Measurements from ENCODE around the gene PGR.
A peak's percentile ranks its signal among the peaks of the same experiment; 100 is the strongest.

PGR gene

DNA sequence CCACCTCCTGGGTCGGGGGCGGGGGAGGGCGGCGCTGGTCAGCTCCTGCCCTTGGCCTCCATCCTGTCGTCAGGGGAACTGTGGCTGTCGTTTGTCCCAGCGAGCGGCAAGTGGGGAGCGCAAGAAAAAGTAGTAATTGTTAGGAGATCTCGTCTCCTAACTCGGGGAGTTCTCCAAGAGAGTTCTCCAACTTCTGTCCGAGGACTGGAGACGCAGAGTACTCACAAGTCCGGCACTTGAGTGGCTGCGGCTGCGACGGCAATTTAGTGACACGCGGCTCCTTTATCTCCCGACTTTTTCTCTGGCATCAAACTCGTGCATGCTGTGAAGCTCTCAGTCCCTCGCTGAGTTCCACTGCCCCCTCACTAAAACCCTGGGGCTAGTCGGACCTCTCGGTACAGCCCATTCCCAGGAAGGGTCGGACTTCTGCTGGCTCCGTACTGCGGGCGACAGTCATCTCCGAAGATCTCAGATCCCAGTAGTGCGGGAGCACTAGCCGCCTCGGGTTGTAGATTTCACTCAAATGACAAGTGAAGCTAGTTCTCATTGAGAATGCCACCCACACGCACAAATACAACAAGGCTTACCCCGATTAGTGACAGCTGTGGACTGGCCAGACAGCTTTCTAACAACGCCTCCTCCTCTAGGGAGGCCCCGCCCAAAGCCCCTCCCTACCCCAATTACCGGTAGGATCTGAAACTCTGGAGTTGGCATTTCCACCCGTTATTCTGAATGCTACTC, at the start of gene PGR:
PGR (minus strand) TSS at position 611 of the 741 bp plus-strand sequence. CDS start 743 bp downstream, outside the sequence.
- no peak for DNase-seq

- DNase-seq, result no peak
Measured at GRCh38 chr11:101176381-101176780, 46.8 kb upstream of the PGR start.

DNA sequence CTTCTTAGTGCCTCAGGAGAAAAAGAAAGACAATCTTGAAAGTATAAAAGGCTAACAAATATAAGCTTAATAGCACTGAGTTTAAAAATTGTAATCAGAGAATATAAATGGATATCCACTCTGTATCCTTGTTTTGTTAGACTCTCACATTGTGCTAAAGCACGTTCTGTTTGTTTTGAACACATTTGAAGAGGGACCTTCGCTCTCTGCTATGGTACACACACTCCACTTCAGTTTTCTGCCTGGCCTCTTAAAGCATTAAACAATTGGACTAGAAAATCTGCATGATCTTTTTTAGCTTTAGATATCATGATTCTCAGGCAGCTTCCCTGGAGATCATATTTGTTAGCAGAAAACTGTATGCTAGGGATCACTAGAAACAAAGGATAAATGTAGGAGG, 40.3 kb upstream of the PGR start:
- DNase-seq, result no peak

DNA sequence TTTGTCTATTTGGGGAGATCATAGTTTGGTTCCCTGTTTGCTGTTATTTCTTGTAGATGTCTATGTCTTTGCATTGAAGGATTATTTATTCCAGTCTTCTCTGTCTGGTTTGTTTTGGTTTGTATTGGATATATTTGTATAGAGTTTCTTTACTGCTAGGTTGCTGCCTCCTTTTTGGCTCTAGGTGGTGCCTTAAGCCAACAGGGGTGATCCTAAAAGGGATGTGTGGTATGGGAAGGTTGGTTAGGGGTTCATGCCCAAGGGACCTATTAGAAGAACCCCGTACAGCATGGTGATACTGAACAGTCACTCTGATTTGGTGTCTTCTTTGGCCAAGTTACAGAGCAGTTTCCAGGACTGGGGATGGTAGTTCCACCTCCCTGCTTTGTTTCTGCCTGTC, 36.4 kb upstream of the PGR start:
- no peak for DNase-seq

DNA sequence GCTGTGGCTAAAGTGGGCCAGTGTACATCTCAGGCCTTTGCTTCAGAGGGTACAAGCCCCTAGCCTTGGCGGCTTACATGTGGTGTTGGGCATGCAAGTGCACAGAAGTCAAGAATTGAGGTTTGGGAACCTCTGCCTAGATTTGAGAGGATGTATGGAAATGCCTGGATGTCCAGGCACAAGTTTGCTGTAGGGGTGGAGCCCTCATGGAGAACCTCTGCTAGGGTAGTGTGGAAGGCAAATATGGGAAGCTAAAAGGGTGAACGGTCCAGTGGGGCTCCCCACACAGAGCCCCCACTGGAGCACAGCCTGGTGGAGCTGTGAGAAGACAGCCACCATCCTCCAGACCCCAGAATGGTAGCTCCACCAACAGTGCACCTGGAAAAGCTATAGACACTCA, 28.5 kb upstream of the PGR start:
- DNase-seq, result no peak

- DNase-seq, result no peak
Measured at GRCh38 chr11:101138245-101138930, 8.8 kb upstream of the PGR start.

DNA sequence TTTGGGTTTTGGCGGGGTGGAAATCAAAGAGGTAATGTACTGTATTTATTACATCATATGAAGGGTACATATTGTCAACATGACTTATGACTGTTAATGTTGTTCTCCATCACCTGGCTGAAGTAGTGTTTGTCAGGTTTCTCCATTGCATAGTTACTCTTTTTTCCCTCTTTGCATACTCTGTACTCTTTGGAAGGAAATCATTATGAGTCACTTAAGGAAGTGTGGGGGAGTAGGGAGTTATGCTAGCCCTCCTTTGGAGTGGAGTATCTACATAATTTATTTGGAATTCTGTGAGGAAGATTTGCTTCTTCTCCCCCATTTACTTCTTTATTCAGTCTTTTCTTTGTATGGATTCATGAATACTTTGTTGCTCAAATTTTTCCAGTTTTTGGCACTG, 3.6 kb upstream of the PGR start:
- DNase-seq, result no peak

DNA sequence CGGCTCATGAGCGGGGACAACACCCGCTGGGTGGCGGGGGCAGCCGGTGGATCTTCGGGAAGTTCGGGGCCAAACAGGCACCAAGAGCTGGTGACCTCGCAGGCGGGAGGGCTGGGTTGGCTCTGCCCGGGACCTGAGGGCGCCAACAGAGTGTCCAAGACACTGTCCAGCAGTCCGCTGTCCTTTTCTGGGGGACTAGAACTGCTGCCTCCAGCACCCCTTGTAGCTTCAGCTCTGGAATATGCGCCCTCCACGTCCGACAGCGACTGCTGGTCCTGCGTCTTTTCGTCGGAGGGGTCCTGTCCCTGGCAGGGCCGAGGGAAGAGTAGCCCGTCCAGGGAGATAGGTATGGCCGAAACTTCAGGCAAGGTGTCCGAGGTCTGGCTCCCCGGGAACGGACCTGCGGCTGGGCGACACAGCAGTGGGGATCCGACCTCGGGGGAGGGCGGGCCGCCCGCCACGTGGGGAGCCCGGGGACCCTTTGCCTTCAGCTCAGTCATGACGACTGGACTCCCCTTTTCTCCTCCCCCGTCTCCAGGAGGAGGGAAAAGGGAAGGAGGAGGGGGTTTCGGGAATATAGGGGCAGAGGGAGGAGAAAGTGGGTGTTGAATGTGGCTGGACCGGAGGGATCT, 926 bp downstream of the PGR start:
- no peak for DNase-seq

GRCh38 chr11:101127699-101128570, 1.7 kb downstream of the PGR start:
- no peak for DNase-seq

DNA sequence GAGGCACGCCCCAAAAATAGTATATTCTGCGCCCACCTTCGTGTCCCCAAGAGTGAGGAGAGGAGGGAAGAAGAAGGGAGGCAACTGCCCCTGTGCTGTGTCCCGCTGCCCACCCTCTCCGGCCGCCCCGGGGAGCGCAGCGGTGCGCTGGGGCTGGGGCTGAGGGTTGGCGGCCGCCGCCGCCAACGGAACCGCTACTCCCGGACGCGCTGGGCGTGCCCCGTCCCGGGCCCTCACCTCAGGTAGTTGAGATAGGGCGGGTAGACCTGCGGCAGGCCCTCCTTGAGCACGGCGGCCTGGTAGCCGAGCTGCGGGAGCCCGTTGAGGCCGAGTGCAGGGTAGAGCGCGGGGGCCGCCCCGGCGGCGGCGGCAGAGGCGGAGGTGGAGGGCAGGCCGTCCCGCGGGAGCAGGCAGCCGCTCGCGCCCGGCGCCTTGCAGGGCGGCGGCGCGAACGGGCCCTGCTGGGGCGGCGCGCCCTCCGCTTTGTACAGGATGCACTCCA, 2.4 kb downstream of the PGR start:
- DNase-seq, result no peak

GRCh38 chr11:101126551-101127196, 2.9 kb downstream of the PGR start:
- DNase-seq, result no peak

GRCh38 chr11:101115671-101116160, 13.9 kb downstream of the PGR start:
- no peak for DNase-seq

GRCh38 chr11:101113540-101113939, 16.1 kb downstream of the PGR start:
- no peak for DNase-seq

GRCh38 chr11:101104716-101105115, 24.9 kb downstream of the PGR start:
- DNase-seq, result no peak

GRCh38 chr11:101103433-101103832, 26.2 kb downstream of the PGR start:
- no peak for DNase-seq

DNA sequence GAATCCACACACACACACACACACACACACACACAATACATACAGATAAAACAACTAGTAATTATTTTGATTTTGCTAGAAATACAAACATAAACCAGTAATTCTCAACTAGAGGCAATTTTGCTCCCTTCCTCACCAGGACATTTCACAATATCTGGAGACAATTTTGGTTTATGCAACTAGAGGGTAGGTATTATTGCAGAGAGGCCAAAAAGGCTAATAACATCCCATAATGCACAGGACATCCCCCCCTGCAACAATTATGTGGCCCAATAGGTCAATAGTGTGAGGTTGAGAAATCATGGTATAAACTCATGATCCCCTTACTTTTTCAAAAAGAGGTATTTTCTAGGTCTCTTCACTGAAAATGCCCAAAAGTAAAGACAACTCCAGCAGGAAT, 29.0 kb downstream of the PGR start:
- no peak for DNase-seq

DNA sequence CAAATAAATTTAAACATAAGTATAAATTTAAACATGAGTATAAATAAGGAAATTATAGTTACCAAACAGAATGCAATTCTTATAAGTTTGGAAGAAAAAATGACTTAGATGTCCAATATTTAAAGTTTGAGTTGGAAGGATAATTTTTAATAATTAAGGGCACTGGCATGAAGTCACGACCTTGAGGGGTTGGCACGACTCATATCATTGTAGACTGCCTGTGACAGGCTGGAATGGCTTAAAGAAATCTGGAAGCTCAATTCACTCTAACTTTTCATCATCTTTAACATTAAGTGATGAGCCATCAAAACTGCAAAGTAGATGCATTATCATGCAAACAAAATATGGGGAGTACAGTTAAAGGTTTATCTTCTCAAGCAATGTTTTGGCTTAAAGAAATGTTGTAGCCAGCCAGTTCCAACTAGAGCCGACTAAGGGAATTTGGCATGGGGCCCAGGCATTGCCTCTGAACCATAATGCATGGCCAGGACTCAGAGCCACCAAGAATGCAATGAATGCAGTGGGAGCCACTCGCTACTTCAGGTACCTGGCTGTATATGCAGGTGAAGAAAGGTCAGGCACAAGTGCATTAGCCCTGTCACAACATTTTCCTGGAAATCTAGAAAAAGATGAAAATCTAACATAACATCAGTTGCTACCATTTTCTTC, 33.4 kb downstream of the PGR start:
- DNase-seq, result no peak

DNA sequence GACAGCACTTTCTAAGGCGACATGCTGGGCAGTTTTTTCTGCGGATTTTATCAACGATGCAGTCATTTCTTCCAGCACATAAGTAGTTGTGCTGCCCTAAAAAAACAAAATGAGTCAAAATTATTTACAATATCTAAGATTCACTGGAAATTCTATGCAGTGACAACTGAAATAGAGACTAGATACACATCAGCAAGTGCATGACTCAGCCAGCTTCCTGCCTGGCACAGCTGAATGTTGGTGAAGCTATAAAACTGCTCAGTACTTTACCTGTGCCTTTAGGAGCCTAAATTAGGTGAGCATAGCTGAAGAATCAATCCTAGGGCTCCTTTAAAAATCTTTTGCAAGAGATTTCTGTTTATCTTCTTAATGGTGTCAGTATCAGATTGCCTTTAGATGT, 37.8 kb downstream of the PGR start:
- DNase-seq, result peak; percentile 39

DNA sequence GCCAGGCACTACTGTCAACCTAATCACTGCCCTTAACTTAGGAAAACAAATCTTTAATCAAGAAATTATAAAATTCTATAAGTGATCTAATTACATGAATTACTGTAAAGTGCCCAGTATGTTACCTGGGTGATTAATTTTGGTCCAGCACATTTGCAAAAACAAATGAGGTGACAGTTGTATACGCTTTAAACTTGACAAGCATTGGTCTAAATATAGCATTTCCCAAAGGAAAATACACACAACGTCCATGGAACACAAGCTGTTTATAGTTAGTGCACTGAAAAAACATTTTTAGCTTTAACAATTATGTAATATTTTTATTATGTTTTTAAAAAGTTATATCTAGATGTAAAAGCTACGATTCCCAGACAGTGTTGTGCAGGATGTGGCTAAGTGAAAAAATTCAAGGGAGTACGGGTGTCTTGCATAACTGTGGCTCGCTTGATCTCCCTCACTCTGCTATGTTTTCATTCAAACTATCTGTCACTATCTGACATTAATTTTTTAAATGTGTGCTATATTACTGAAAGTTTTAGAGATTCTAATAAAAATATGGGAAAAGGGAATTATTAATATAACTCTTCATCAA, 38.8 kb downstream of the PGR start:
- DNase-seq, result no peak

GRCh38 chr11:101083335-101083734, 46.3 kb downstream of the PGR start:
- DNase-seq, result no peak

GRCh38 chr11:101082813-101083212, 46.8 kb downstream of the PGR start:
- no peak for DNase-seq
